Stimulated activated CD8-positive, alpha-beta memory T cell treated with anti-CD3 and anti-CD28 coated beads, Interleukin-12 subunit alpha, Interleukin-12 subunit beta, amount 100 ng/mL, for 4 hours (primary cell): ENCODE results near the gene YEATS4.

Source experiments
- DNase-seq: peaks from one replicate; pipeline ENCODE4 v3.0.0-alpha.2; 2020; ENCODE audit warnings: low read depth

The YEATS4 gene

DNA sequence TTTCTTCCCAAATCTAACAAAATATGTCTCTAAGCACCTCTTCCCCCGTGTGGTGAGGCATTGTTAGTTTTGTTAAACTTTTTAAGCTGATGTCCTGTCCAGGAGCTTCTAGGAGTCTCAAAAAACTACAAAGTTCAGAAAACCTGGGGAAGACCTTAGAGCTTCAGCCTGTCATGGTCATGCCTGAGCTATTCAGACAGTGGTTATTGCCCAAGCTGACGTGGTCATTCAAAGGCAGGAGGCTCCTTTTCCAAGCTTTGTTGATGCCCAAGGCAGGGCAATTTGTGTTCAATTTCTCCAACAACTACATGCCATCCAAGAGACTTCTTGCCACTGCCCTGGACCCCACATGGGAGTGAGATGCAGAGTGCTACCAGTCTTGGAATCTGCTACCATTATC, 17.1 kb upstream of the YEATS4 start:
- no peak for DNase-seq

DNA sequence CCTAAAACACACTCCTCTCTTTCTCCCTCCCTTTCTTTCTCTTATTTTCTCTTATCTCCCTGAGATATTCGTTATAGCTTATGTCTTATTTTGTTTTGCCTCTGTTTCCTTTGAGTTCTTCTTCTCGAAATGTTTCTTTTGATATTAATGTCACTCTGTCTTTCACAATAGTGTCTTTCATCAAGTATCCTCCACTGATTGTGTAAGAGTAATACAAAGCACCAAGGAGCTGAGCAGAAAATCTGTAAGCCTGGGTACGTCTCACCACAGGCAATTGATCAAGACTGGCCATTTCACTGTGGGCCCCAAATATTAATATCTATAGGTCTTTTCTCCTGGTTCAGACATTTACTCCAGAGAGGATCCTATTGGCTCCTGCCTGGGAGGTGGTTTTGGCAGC, 16.2 kb upstream of the YEATS4 start:
- DNase-seq, result no peak

GRCh38 chr12:69343885-69344612, 15.5 kb upstream of the YEATS4 start:
- no peak for DNase-seq

GRCh38 chr12:69345077-69345476, 14.5 kb upstream of the YEATS4 start:
- no peak for DNase-seq

GRCh38 chr12:69345742-69346141, 13.8 kb upstream of the YEATS4 start:
- DNase-seq, result no peak

DNA sequence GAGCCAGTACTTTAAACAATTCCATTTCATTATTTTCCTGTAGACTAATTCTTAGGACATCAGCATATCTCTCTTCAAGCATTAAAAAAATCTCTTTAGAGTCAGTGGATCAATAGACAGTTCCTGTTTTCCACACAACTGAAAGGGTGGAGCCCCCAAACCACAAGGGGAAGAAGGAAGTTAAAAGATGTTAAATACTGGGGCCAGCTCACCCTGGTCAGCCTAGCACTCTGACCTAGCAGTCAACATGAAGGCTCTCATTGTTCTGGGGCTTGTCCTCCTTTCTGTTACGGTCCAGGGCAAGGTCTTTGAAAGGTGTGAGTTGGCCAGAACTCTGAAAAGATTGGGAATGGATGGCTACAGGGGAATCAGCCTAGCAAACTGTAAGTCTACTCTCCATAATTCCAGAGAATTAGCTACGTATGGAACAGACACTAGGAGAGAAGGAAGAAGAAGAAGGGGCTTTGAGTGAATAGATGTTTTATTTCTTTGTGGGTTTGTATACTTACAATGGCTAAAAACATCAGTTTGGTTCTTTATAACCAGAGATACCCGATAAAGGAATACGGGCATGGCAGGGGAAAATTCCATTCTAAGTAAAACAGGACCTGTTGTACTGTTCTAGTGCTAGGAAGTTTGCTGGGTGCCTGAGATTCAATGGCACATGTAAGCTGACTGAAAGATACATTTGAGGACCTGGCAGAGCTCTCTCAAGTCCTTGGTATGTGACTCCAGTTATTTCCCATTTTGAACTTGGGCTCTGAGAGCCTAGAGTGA, 11.2 kb upstream of the YEATS4 start, which contains the start of gene LYZ:
Gene LYZ (plus strand): TSS at position 220 of the 777 bp plus-strand sequence. CDS start 28 bp downstream, at position 248.
- no peak for DNase-seq

DNA sequence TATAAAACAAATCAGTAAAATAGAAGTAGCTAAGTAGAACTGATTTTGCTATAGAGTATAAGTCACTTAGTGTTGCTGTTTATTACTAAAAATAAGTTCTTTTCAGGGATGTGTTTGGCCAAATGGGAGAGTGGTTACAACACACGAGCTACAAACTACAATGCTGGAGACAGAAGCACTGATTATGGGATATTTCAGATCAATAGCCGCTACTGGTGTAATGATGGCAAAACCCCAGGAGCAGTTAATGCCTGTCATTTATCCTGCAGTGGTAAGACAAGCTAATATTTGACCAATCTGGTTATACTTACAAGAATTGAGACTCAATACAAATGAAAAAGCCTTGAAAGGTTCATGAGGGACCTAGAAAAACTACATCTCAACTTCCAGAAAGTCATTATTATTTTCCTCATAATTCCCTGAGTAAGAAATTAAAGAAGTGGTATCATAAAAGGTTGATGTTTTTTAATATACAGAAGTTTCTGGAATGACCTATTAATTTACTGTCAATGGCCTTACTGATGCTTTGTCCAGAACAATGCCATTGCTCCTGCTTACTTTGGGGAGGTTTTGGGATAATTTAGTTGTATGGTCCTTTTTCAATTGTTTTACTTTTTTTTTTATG, 9.4 kb upstream of the YEATS4 start:
- no peak for DNase-seq

DNA sequence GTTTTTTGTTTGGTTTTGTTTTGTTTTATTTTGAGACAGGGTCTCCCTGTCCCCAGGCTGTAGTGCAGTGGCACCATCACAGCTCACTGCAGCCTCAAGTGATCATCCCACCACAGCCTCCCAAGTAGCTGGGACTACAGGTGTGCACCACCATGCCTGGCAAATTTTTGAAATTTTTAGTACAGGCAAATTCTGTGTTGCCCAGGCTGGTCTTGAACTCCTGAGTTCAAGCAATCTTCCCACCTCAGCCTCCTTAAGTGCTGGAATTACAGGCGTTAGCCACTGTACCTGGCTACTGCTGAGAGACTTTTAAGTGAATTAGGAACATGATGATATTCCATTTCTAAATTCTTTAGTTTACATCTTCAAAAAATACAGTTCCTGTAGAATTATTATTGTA, 8.8 kb upstream of the YEATS4 start:
- DNase-seq, result no peak

DNA sequence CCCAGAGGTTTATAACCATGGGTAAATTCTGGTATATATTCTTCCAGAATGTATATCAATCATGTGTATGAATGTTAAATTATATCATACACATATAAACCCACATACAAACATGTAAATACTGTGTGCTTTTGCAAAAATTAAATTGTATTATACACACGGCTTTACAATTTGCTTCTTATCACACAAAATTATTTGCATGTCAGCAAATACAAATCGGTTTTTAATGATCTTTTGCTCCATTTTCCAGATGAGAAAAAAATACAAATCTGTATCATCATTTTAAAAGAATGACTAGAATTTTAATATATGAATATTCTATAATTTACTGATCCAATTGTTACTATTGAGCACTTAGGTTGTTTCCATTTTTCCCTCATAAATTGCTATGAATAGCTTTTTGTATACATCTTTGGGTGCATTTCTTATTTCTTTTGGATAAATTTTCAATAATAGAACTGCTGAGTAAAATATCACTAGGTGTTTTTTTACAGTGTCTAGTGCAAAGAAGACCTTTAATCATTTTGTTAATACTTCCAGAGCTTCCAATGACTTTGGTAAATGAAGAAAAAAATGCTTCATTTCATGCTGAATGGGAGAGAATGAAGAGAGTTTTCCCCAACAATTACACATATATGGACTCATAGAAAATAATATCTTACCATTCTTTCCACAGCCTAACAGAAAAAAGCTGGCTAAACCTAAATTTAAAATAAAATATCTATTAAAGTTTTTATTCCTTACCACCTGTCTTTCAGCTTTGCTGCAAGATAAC, 7.9 kb upstream of the YEATS4 start:
- no peak for DNase-seq

GRCh38 chr12:69352904-69353303, 6.6 kb upstream of the YEATS4 start:
- no peak for DNase-seq

DNA sequence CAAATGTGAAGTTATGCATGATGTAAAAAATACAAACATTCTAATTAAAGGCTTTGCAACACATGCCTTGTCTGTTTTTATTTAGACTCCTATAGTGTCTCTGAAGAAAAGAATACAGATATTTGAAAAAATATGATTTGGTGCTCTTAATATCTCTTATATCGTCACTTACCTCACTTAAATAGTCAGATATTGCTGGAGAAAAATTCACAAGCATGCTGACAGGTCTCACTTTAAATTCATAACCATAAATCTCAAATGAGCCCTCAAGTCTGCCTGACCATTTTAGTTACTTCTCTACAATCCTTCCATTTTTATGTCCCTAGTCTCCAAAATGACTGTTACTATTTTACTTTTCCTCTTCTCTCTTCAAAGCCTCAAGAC, 5.4 kb upstream of the YEATS4 start:
- DNase-seq, result no peak

GRCh38 chr12:69354556-69355187, 4.9 kb upstream of the YEATS4 start:
- no peak for DNase-seq

DNA sequence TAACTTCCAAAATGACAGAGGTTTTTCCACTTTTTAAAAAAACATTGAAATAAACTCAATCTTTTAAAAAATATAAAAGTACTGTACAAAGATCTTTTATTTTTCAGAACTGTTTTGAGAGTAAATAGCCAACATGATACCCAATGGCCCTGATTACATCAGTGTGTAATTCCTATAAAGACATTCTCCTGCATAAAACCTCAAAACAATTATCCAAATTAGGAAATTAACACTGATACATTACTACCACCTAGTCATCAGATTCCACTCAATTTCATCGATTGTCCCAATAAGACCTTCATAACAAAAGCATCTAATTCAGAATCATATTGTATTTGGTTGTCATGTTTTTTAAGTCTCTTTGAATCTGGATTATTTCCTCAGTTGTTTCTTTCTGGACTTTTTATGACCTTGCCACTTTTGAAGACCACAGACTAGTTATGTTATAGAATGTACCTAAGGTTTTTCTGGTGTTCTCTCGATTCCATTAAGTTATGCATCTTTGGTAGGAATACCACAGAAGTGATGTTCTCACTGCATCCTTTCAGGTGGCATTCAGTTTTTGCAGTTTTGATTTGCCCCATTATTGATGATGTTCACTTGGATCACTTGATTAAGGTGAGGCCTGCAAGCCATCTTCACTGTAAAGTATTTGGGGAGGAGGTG, 4.0 kb upstream of the YEATS4 start:
- DNase-seq, result no peak

DNA sequence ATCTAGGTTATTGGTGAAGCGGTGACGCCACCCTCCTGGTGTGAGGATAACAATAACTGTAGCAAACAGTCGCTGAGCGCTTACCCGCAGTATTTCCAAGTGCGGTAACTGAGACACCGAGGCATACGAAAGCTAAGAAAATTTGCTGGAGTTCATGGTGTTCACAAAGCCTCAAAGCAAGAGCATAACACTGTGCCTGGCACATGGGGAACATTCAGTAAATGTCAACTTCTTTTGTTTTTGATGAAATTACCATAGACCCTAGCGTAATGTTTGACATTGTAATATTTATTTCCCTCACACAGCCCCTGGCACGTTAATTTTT, 767 bp downstream of the YEATS4 start:
- no peak for DNase-seq

GRCh38 chr12:69366796-69367195, 7.3 kb downstream of the YEATS4 start:
- no peak for DNase-seq

DNA sequence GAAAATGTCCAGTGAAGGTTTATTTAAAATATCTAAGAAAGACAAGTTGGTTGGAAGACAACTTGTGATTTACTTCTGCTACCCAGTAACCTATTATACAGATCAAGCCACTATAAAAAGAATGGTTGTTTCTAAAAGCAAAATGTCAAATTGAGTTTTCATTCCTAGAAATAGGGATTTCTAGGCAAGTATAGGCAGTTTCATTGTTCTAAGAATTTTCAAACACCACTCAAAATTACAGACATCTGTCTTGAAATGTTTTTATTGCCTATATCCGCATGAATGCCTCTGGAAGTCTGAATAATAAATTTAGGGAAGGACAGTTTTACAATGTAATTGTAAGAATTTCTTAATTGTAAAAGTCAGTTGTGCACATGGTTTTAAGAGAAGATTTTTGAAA, 8.6 kb downstream of the YEATS4 start:
- DNase-seq, result no peak

- no peak for DNase-seq
These were observed 23.5 kb downstream of the YEATS4 start for GRCh38 chr12:69383074-69383473.

DNA sequence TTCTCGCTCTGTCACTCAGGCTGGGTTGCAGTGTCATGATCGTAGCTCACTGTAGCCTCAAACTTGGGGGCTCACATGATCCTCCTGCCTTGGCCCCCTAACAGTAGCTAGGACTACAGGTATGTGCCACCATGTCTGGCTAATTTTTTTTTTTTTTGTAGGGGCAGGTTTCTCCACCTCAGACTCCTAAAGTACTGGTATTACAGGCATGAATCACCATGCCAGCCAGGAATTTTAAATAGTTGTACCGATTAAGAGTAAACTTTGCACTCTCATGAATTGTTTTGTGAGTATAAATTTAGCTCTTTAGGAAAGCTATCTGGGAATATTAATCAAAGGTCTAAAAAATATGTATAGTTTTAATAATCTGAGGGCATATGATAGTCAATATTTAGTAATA, 25.5 kb downstream of the YEATS4 start:
- no peak for DNase-seq

- no peak for DNase-seq
These were observed 27.4 kb downstream of the YEATS4 start for GRCh38 chr12:69386921-69387320.

- DNase-seq, result no peak
These were observed 28.8 kb downstream of the YEATS4 start for GRCh38 chr12:69388371-69388770.

- DNase-seq, result no peak
These were observed 30.3 kb downstream of the YEATS4 start for GRCh38 chr12:69389831-69390230.
